Inflammatory macrophage treated with lipopolysaccharide for 1 hour (primary cell): Measurements from ENCODE around the gene DOK6.

ENCODE experiments used
- DNase-seq, 2 donors: peaks; one replicate each; pipeline ENCODE4 v3.0.0-alpha.2; 2020 to 2022

The DOK6 gene

GRCh38 chr18:69444221-69444620 lies 43.5 kb downstream of the DOK6 start:
- DNase-seq, result no peak

DNA sequence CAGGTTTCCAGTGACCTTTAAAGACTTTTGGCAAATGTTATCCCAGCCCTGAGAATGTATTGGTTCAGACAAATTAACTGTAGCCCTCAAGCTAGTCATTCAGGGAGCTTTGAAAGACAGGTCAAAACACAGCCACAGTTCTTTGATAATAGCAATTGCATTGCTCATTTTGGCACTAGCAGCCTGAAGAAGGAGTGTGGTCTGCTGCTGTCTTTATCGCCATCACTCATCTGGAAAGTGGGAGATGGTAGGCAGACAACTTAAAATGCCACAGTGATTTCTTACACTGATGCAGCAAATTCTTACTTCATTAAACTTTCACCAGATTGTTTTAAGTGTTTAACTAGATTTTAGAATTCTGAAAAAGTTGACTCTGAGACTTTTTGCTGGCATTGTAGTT lies 47.2 kb downstream of the DOK6 start:
- no peak for DNase-seq

DNA sequence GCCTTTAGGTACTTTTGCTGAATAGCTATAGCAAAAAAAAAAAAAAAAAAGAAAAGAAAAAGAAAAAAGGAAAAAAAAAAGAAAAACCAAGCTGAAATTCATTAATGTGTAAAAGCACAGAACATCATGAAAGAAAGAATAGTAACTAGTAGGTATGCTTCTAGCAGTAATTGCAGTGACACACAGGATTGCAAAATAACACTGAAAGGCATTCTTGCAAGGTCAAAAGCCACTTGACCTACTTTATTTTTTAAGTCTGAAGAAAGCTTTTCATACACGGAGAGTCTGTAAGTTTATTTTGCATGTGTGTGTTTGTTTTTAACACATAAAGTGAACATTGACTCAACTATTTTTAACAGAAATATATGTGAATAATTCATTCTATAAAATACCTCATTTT lies 54.4 kb downstream of the DOK6 start:
- DNase-seq, result no peak

- no peak for DNase-seq
Measured at GRCh38 chr18:69469444-69469919, 68.8 kb downstream of the DOK6 start.

GRCh38 chr18:69480460-69480859 lies 79.8 kb downstream of the DOK6 start:
- DNase-seq, result no peak

- DNase-seq, result no peak
Measured at GRCh38 chr18:69483574-69483973, 82.9 kb downstream of the DOK6 start.

DNA sequence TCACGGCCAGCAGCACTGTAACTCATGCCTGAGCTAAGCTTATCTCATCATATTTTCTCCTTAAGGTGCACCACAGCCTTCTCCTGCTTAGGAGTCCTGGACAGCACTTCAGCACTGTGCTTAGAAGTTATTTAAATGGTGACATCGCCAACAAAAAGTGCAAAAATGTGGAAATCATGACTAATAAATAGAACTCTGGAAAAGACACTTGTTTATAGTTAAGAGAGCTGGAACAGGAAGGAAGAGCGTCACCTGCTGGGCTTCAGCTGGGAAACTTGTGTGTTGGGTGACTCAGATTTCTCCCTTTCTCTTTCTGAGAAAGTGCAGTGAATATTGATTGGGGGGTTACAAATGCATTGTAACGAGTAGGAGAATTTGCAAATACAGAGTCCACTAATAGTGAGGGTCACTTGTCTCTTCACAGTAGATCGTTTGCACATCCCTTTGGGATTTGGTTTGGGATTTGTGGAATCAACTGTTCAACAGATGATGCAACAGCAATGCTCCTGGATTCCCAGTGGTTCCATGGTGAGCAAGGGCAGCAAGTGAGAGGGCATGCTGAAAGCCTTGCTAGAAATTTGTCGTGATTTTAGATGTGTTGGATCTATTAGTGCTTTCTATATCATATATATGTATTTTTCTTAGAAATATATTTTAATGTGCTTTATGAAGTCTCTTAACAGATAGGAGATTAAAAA lies 84.2 kb downstream of the DOK6 start:
- DNase-seq, result no peak

GRCh38 chr18:69487488-69488394 lies 87.1 kb downstream of the DOK6 start:
- no peak for DNase-seq

GRCh38 chr18:69490072-69490471 lies 89.4 kb downstream of the DOK6 start:
- DNase-seq, result no peak

DNA sequence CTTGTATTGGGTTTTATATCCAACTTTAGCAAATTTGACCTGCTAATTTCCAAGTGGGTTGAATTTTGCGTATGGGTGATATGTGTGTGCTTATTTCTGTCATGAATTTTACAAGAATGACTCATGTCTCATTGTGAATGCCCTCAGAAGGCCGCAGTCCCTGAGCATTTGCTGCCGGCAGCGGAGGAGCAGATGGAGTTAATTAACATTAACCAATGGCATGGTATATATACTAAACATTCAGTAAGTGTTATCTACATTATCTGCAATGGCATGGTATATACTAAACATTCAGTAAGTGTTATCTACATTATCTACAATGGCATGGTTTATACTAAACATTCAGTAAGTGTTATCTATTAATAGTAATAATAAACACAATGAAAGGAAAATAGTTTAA lies 90.1 kb downstream of the DOK6 start:
- DNase-seq, result no peak

DNA sequence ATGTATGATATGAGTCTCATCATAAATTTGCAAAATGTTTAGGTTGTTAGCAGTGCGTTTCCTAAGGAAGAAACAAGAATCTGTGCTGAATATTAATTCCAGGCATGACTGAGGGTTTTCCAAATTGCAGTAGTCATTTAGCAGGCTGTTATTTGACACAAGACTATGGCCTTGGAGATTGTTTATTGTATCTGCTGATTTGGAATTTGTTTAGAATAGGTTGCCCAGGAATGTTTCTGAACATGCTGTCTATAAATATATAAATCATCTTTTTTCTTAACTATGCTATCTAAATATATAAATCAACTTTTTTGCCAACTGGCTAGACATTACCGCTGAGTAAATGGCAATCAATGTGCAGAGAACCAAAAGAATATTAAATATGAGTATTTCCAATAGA lies 90.9 kb downstream of the DOK6 start:
- DNase-seq, result no peak

DNA sequence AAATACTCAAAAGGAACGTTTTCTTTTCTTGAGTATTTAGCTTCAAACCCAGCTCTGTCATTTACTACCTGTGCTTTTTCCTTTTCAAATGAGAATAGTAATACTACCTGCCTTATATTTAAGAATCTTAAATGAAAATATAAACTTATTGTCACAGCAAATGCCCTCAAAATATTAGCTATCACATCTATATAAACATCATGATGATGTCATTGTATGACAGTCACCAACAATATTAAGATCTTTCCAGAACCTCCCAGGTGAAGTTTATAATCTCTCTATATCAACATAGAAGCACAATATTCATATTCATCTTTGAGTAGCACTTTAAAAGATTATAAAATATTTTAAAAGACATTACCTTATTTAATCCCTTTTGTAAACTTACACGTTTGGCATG lies 92.2 kb downstream of the DOK6 start:
- no peak for DNase-seq

- no peak for DNase-seq
Measured at GRCh38 chr18:69494841-69495240, 94.2 kb downstream of the DOK6 start.

DNA sequence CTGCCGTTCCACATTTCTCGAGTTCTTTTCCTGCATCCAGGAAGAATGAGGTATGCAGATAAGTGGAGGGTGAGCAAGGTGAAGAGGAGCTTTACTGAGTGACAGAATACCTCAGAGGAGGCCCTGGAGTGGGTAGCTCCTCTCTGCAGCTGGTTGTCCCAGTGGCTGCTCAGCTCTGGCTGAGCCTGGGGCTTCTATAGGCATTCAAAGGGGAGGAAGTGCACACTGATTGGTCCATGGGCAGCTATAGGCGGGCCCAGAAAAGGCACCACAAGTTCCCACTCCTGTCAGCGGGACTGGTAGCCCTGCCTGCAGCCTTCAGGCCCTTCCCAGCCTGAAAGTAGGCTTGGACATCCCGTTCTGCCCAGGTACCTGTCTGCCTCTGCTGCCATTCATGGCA lies 94.7 kb downstream of the DOK6 start:
- DNase-seq, result no peak

- no peak for DNase-seq
Measured at GRCh38 chr18:69495841-69496533, 95.3 kb downstream of the DOK6 start.

DNA sequence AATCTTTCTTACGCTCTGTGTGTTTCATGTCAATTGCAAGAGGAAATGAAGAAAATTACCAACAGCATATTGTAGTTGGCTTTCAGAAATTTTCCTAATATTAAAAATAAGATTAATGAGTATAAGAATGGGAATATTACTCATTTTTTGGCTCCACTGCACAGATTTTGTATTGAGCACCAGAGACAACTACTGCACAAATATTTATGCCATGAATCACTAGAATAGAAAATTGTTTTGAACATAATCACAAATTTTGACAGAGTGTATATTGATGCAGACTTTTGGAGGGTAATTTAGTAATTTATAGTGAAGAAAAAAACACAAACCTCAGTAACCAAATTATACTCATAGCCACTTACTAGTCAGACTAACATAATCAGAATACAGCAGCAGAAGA lies 118.3 kb downstream of the DOK6 start:
- no peak for DNase-seq

DNA sequence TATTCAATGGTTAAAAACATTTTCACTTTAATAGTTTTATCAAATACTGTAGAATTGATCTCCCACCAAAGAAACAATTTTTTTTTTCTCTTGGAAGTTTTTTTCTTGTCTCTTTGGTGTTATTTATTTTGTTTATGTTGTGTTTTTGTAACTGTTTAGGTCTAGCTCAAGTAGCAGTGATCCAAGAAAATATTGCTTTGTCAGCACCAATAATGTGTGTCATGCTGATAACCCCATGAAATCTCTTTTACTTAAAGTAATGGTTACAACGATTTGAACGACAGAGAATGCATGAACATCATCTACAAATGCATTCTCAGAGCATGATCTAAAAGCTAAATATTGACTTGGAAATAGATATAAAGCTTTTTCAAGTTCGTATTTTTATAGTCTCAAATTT lies 122.9 kb downstream of the DOK6 start:
- DNase-seq, result no peak

GRCh38 chr18:69528435-69528834 lies 127.7 kb downstream of the DOK6 start:
- DNase-seq, result no peak

DNA sequence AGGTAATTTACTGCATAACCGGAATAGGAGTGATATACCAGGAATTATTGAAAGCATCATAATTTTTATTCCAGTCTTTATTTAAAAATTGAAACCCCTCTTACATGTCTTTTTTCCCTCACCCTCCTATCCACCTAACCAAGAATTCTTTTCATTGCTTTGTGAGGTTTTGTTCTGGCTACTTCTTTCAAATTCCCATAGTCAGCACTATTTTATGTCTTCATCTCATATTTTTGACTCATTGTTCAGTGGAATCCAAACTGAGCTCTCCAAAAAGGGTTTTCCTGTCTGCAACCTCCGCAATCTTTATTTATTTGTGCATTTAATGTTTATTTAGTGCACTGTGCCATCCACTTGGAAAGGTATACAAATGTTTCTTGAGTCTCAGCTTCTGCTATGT lies 128.5 kb downstream of the DOK6 start:
- DNase-seq, result no peak

- no peak for DNase-seq
Measured at GRCh38 chr18:69531973-69532372, 131.3 kb downstream of the DOK6 start.

DNA sequence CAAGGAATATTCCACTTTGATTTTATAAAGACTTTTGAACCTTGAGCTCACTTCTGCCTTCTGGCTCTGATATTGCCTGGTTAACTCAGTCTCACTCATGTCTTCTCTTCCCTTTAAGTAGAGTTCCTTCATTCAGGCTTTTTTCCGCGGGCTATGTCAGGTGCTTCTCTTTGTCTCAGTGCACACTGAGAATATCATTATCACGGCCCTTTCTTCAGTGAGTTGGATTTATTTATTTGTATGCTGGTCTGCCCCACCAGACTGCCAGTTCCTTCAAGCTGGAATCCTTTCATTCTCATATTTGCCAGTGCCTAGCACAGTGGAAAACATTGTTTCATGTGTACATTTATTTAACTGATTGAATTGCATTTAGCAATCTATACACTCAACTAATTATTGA lies 136.5 kb downstream of the DOK6 start:
- DNase-seq, result no peak

DNA sequence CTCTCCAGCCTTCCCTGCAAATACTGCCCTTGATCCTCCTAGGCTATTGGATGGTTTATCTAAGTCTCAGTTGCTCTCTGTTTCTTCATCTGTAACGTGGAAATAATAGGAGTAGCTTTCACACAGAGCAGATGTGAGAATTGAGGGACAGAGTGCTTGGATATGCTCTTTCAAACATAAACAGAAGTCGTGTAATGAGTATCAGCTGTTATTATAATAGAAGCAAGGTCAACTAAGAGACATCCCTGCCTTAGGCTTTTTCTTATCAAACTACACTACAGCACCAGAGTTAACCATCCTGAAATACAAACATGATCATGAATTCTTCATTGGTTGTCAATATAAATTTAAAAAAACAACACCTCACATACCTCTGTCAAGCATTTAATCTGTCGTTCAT lies 138.2 kb downstream of the DOK6 start:
- DNase-seq, result no peak

DNA sequence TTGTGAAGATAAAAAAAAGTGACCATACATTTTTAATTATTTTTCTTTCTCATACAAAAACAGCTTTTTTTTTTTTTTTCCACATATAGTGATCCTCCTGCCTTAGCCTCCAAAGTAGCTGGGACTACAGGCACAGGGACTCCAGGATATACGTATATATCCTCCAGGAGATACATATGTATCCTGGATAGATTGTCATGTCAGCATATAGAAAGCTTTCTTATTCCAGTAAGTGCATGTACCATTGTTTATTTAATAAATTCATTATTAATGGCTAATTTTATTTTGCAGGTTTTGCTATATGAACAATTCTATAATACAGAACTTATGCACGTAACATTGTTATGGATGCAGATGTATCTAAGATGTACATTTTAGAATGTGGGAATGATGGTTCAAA lies 138.7 kb downstream of the DOK6 start:
- DNase-seq, result no peak

- no peak for DNase-seq
Measured at GRCh38 chr18:69556228-69556627, 155.5 kb downstream of the DOK6 start.
